Measurements from ENCODE around the gene TECTB.

The TECTB gene

DNA sequence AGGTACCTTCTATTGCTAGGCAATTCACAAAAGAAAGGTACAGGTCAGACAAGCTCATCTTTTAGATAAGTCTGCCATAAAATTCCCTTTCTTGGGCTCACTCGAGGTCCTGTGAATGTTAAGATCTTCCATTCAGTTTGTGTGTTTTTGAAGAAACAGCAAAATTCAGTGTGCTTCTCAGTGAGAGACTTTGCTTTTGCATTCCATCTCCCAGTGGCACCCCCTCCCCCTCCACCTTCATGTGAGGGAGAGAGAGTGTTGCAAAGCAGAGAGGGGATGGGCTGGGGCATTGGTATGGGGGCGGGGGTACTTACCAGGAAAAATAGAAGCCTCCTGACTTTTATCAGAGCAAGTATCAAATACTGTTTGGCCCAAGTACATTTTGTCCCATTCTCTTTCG, 3.8 kb upstream of the TECTB start (continued):
- no peak for TF ChIP-seq SCRT1 (tag by site-specific recombination; IDR thresholded peaks at IDR 0.05; ENCODE audit: borderline replicate concordance)
- no peak for TF ChIP-seq ZNF221 (tag by site-specific recombination; IDR thresholded peaks at IDR 0.05; ENCODE audit: borderline replicate concordance)
- TF ChIP-seq ZBTB20 (tag by site-specific recombination; IDR thresholded peaks at IDR 0.05), result no peak
- no peak for TF ChIP-seq INSM2 (tag by site-specific recombination; IDR thresholded peaks at IDR 0.05)
- TF ChIP-seq SCRT2 (tag by site-specific recombination; IDR thresholded peaks at IDR 0.05), result no peak
- TF ChIP-seq MZF1 (tag by site-specific recombination; IDR thresholded peaks at IDR 0.05; ENCODE audit: borderline replicate concordance), result no peak
- no peak for TF ChIP-seq ZNF433 (tag by site-specific recombination; IDR thresholded peaks at IDR 0.05; ENCODE audit: low read depth)
- TF ChIP-seq ZNF324 (tag by site-specific recombination; IDR thresholded peaks at IDR 0.05), result no peak
- no peak for TF ChIP-seq ZNF558 (tag by site-specific recombination; IDR thresholded peaks at IDR 0.05)
- no peak for TF ChIP-seq ZNF19 (tag by site-specific recombination; IDR thresholded peaks at IDR 0.05; ENCODE audit: low read depth)

- ChIA-PET CTCF (no interaction called here), POLR2A (no interaction called here)
- Histone ChIP-seq H3K9me3 (ENCODE audit: control insufficient read depth, insufficient read depth, low read depth, low read length) (no peaks in the 10 kb centered on the region), H3K36me3 (ENCODE audit: control insufficient read depth in 2 of 2, insufficient read depth in 1 of 2, low read length in 2 of 2) (no peaks in the 10 kb centered on the region), H3K27ac (ENCODE audit: extremely low read depth, low read depth, low read length) (no peak overlapping the region), H3K4me1 (ENCODE audit: control insufficient read depth, insufficient read depth, low read length) (no peaks in the 10 kb centered on the region), H3K4me3 (ENCODE audit: low read depth, low read length) (no peak overlapping the region)
- TF ChIP-seq, protein P1, sequence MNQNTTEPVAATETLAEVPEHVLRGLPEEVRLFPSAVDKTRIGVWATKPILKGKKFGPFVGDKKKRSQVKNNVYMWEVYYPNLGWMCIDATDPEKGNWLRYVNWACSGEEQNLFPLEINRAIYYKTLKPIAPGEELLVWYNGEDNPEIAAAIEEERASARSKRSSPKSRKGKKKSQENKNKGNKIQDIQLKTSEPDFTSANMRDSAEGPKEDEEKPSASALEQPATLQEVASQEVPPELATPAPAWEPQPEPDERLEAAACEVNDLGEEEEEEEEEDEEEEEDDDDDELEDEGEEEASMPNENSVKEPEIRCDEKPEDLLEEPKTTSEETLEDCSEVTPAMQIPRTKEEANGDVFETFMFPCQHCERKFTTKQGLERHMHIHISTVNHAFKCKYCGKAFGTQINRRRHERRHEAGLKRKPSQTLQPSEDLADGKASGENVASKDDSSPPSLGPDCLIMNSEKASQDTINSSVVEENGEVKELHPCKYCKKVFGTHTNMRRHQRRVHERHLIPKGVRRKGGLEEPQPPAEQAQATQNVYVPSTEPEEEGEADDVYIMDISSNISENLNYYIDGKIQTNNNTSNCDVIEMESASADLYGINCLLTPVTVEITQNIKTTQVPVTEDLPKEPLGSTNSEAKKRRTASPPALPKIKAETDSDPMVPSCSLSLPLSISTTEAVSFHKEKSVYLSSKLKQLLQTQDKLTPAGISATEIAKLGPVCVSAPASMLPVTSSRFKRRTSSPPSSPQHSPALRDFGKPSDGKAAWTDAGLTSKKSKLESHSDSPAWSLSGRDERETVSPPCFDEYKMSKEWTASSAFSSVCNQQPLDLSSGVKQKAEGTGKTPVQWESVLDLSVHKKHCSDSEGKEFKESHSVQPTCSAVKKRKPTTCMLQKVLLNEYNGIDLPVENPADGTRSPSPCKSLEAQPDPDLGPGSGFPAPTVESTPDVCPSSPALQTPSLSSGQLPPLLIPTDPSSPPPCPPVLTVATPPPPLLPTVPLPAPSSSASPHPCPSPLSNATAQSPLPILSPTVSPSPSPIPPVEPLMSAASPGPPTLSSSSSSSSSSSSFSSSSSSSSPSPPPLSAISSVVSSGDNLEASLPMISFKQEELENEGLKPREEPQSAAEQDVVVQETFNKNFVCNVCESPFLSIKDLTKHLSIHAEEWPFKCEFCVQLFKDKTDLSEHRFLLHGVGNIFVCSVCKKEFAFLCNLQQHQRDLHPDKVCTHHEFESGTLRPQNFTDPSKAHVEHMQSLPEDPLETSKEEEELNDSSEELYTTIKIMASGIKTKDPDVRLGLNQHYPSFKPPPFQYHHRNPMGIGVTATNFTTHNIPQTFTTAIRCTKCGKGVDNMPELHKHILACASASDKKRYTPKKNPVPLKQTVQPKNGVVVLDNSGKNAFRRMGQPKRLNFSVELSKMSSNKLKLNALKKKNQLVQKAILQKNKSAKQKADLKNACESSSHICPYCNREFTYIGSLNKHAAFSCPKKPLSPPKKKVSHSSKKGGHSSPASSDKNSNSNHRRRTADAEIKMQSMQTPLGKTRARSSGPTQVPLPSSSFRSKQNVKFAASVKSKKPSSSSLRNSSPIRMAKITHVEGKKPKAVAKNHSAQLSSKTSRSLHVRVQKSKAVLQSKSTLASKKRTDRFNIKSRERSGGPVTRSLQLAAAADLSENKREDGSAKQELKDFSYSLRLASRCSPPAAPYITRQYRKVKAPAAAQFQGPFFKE (tag by site-specific recombination; IDR thresholded peaks at IDR 0.05; ENCODE audit: borderline replicate concordance), result no peak
- TF ChIP-seq ZNF843 (tag by site-specific recombination; IDR thresholded peaks at IDR 0.05) (no peak), ZFHX2 (tag by site-specific recombination; conservative IDR thresholded peaks at IDR 0.05) (no peak), ZNF747 (tag by site-specific recombination; IDR thresholded peaks at IDR 0.05) (no peak), ZNF112 (tag by site-specific recombination; IDR thresholded peaks at IDR 0.05) (no peak), BCL11A (tag by site-specific recombination; IDR thresholded peaks at IDR 0.05; ENCODE audit: low read depth) (no peak), SCRT1 (tag by site-specific recombination; IDR thresholded peaks at IDR 0.05; ENCODE audit: borderline replicate concordance) (no peak), ZNF324 (tag by site-specific recombination; IDR thresholded peaks at IDR 0.05) (no peak), REPIN1 (tag by site-specific recombination; IDR thresholded peaks at IDR 0.05; ENCODE audit: low read depth) (no peak), ZNF785 (tag by site-specific recombination; IDR thresholded peaks at IDR 0.05) (no peak), ZFP3 (tag by site-specific recombination; IDR thresholded peaks at IDR 0.05; ENCODE audit: low read depth) (no peak), SP3 (tag by site-specific recombination; IDR thresholded peaks at IDR 0.05) (no peak), ZNF23 (tag by site-specific recombination; IDR thresholded peaks at IDR 0.05; ENCODE audit: borderline replicate concordance) (no peak)
Observed at GRCh38 chr10:112280205-112280921, 2.8 kb upstream of the TECTB start.

All from HEK293 (cell line).